Neural progenitor cell (in vitro differentiated cells): ENCODE data around the gene IL36B.

ENCODE experiments used
- CTCF ChIP-seq: fragments of 200-600 bp; sonication (generic); IDR thresholded peaks from 2 replicates; pipeline ENCODE4 v1.5.1; 2017; ENCODE audit warnings: antibody characterized with exemption, mild to moderate bottlenecking
- EZH2 ChIP-seq: fragments of 200-600 bp; sonication (generic); IDR thresholded peaks from 2 replicates; pipeline ENCODE4 v1.6.1; 2017; ENCODE audit warnings: antibody characterized with exemption, mild to moderate bottlenecking, moderate library complexity

DNA sequence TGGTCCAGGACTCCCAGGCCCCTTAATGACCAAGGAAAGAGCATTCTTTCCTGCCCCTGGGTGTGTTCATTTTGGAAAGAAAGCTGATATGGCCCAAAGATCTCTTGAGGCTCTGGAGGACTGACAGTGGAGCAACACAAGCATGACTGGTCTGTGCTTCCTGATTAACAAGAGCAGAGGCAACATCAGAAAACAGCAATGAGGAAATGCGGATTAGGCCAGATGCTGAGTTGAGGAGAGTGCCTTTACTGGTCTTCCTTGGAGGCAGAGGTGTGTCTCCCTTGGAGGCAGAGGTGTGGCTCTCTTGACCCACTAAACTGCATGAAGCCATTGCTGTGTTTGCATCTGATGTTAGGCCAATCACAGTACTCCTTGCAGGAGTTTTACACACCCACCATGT is 19.9 kb downstream of the IL36B start:
- TF ChIP-seq CTCF (no peak), EZH2 (no peak)
